Endometrial microvascular endothelial cells (primary cell): Measurements from ENCODE around the gene CPEB3. TPM values are rescaled to one million over a fixed set of nuclear protein-coding genes. Genes with fewer than 3 reads are reported as not detected.
"Not testable (repeated sequence)": the region's sequence is repeated elsewhere in the genome, so short reads cannot be mapped to it uniquely, and the experiment has no call there.

Experiments used
- in situ Hi-C: cut with HindIII; loops from 2 replicates; pipeline ENCODE4 v1.10.0; 2017; ENCODE audit warnings: low sequenced_read_pairs, low pct_unique_long_range_greater_than_20kb; ENCODE audit errors: inconsistent ontology term
- total RNA-seq: library from RNA; depleted of rRNA; stranded (reverse); fragments of >200 nt; gene quantifications from one replicate; pipeline ENCODE4 v1.2.3, GENCODE V29; 2015; ENCODE audit errors: inconsistent ontology term

Gene CPEB3
- total RNA-seq, 1 donor from 2014 or later = 0.37 TPM

GRCh38 chr10:92121686-92122492, 169.0 kb downstream of the CPEB3 start:
- in situ Hi-C loops = no loop called here

GRCh38 chr10:92119340-92119739, 171.5 kb downstream of the CPEB3 start:
- in situ Hi-C loops = no loop called here

DNA sequence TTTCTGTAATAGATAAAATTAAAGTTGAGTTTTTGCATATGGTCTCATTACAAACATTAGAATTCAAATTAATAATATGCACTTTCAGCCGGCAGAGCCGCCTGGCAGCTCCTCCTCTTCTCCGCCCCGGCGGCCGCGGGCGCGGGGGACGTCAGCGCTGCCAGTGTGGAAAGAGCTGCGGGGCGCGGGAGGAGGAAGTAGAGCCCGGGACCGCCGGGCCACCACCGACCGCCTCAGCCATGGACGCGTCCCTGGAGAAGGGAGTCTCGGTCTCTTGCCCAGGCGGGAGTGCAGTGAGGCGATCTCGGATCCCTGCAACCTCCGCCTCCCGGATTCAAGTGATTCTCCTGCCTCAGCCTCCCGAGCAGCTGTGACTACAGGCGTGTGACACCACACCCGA, 176.0 kb downstream of the CPEB3 start:
- in situ Hi-C loops = not testable (repeated sequence)

GRCh38 chr10:92113911-92114600, 176.8 kb downstream of the CPEB3 start:
- in situ Hi-C loops = no loop called here

DNA sequence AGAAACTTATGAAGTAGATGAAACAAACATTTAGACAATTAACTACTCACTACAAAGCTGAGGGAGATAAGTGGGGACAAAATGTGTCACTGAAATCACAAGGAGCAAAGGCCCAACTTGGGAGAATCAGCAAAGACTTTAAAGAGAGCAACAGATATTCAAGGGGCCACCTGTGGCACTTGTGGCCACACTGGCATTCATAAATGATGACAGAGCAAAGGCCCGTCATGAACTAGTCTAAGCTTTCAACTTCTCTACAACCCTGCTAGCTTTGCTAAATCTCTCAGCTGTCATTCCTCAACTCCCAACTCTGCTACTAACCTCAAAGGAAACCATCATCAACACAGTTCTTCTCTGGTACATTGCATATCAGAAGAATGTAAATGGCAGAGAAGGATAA, 178.4 kb downstream of the CPEB3 start:
- in situ Hi-C loops = no loop called here

- in situ Hi-C loops = no loop called here
Measured at GRCh38 chr10:92111336-92111939, 179.4 kb downstream of the CPEB3 start.

GRCh38 chr10:92110039-92110794, 180.7 kb downstream of the CPEB3 start:
- in situ Hi-C loops = no loop called here

GRCh38 chr10:92108747-92109146, 182.1 kb downstream of the CPEB3 start:
- in situ Hi-C loops = no loop called here

- in situ Hi-C loops = no loop called here
Measured at GRCh38 chr10:92108120-92108519, 182.8 kb downstream of the CPEB3 start.

- in situ Hi-C loops = no loop called here
Measured at GRCh38 chr10:92103376-92104090, 187.3 kb downstream of the CPEB3 start.

- in situ Hi-C loops = no loop called here
Measured at GRCh38 chr10:92102601-92103213, 188.2 kb downstream of the CPEB3 start.

DNA sequence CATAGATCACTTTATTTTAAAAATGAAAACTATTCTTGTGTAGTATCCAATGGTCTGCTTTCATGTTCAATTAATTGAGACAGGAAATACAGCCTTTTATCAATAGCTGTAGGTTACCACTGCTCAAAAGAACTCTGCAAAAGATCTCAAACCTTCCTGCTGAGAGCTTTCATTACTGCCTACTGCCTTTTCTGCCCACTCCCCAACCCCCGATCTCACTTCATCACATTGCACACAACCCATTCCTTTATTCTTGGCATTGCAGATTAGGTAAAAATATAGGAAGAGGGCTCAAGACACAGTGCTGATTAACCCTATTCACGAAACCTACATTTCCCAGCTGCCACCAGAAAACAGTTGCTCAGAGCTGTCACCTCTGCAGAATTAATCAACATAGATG, 195.9 kb downstream of the CPEB3 start:
- in situ Hi-C loops = no loop called here

DNA sequence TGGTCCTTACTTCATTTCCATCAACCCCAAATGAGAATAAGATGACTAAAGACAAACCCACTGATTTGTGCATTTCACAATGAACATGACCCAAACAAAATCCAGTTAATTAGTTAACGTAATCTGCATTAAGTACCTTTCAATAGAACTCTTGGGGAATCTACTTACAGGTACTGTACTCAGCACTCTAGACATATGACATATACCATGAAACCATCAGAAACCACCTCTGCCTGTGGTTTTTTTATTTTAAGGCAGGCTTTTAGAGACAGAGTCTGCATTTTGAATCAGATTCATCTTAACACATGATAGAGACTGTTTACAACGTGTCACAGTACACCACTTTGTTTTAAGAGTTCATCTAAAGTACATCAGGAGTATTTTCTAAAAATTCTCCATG, 198.9 kb downstream of the CPEB3 start:
- in situ Hi-C loops = no loop called here

GRCh38 chr10:92087750-92088395, 203.0 kb downstream of the CPEB3 start:
- in situ Hi-C loops = no loop called here

DNA sequence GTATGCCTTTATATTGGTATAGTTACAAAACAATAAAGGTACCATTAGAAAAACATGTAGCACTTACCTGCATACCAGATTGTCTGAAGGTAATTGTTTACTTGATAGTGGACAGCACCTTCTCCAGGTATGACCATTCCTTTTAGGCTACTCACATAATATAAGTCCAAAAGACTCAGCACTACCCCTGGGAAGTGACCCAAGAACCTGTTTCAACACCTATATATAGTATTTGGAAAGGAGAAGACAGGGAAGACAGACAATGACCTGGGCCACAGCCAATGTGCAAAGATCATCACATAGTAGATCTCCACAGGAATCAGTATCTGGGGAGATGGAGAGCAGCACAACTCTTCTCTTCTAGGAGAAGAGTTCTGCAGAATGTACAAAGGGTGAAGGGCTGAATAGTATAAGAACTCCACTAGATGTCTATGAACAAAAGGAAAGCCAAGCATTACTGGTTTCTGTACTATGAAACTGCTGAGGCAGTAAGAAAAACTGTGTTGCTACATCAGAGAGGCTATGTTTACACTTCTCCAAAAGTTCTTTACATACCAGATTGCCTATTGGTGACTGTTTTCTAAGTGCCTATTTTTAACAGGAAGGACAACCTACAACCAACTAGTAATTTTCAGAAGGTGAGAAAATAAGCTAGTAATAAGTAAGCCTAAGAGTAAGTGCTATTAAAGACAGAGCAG, 208.1 kb downstream of the CPEB3 start:
- in situ Hi-C loops = no loop called here

GRCh38 chr10:92081641-92082040, 209.2 kb downstream of the CPEB3 start:
- in situ Hi-C loops = no loop called here

GRCh38 chr10:92080244-92080643, 210.6 kb downstream of the CPEB3 start:
- in situ Hi-C loops = no loop called here
